IPS DF 6.9 (cell line): ENCODE measurements around the gene PEX7.

Experiments
- DNase-seq: peaks from one replicate; pipeline ENCODE4 v3.0.0-alpha.2; 2013; ENCODE audit warnings: low read depth, low spot score
- H3K27ac ChIP-seq: one replicate; pipeline ENCODE4 v1.5.1; 2013; ENCODE audit warnings: low read length, control low read depth
- H3K27me3 ChIP-seq: 2 replicates; pipeline ENCODE4 v1.6.1; 2013; ENCODE audit warnings: mild to moderate bottlenecking, low read length; ENCODE audit not compliant: control insufficient read depth, insufficient read depth
- H3K36me3 ChIP-seq: 2 replicates; pipeline ENCODE4 v1.6.1; 2013; ENCODE audit warnings: low read length; ENCODE audit not compliant: control insufficient read depth, insufficient read depth
- H3K4me1 ChIP-seq: 2 replicates; pipeline ENCODE4 v1.6.1; 2013; ENCODE audit warnings: low read length; ENCODE audit not compliant: control insufficient read depth, insufficient read depth
- H3K4me3 ChIP-seq: 2 replicates; pipeline ENCODE4 v1.5.1; 2013; ENCODE audit warnings: mild to moderate bottlenecking, low read length
- H3K9me3 ChIP-seq: 2 replicates; pipeline ENCODE4 v1.6.1; 2013; ENCODE audit warnings: low read length, inconsistent platforms; ENCODE audit not compliant: control insufficient read depth, insufficient read depth
- WGBS: extraction: QIAGEN DNeasy Blood & Tissue Kit; methylation state at CpG from one replicate; pipeline ENCODE4 v1.1.7; 2013; ENCODE audit warnings: mixed read lengths, missing lambda C conversion rate; ENCODE audit not compliant: insufficient read length, insufficient coverage; 5-methylcytosine and 5-hydroxymethylcytosine counted together

The PEX7 gene

DNA sequence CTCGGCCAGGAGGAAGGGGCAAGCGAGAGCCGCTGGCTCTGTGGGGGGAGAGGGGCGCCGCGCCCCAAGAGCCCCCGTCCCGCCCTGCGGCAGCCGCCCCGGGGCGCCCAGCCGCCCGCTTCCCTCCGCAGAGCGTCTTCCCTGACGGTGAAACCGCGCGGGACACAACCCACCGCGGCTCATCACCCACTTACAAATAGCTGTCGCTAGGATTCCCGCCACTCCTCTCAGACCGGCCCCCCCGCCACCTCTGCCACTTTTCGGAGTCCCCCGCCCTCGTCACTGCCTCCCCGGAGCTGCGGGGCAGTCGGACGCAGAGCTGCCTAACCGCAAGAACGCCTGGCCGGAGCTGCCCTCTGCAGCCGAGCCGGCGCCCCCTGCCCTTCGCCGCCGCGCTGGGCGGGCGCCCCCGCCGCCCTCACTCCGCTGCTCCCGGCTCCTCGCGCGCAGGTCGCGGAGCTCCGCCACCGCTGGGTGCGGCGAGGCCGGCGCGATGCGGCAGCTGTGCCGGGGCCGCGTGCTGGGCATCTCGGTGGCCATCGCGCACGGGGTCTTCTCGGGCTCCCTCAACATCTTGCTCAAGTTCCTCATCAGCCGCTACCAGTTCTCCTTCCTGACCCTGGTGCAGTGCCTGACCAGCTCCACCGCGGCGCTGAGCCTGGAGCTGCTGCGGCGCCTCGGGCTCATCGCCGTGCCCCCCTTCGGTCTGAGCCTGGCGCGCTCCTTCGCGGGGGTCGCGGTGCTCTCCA, 99.7 kb downstream of the PEX7 start, which contains the start of gene SLC35D3:
Gene SLC35D3 (plus strand): TSS at position 366 of the 749 bp plus-strand sequence. CDS start 128 bp downstream, at position 494.
- H3K36me3 ChIP-seq: no peaks in the 10 kb centered on the region; the same call in 1 of the 2 replicates
- H3K4me3 ChIP-seq: peak within 1 kb of the TSS; percentile 32; the same call in 1 of the 2 replicates
- H3K9me3 ChIP-seq: no peaks in the 10 kb centered on the region
- no peak within 1 kb of the TSS for H3K27ac ChIP-seq
- H3K4me1 ChIP-seq: peaks cover 4% of the 10 kb centered on the region
- no CpG with 5 or more reads among the region's 86 CpGs for WGBS
- H3K27me3 ChIP-seq: peaks cover 32% of the 10 kb centered on the region
- no peak for DNase-seq

DNA sequence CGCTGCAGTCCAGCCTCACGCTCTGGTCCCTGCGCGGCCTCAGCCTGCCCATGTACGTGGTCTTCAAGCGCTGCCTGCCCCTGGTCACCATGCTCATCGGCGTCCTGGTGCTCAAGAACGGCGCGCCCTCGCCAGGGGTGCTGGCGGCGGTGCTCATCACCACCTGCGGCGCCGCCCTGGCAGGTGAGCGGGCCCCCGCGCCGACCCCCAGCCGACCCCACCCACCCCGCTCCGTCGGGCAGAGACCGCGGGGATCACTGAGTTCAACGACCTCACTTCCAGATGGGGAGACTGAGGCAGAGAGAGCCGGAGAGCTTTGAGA, 100.3 kb downstream of the PEX7 start:
- H3K4me1 ChIP-seq: peaks cover 4% of the 10 kb centered on the region
- H3K27me3 ChIP-seq: peaks cover 32% of the 10 kb centered on the region
- no peak overlapping the region for H3K27ac ChIP-seq
- peak overlapping the region; percentile 32; the same call in 1 of the 2 replicates for H3K4me3 ChIP-seq
- no peaks in the 10 kb centered on the region; the same call in 1 of the 2 replicates for H3K36me3 ChIP-seq
- no CpG with 5 or more reads among the region's 29 CpGs for WGBS
- no peaks in the 10 kb centered on the region for H3K9me3 ChIP-seq
- no peak for DNase-seq

DNA sequence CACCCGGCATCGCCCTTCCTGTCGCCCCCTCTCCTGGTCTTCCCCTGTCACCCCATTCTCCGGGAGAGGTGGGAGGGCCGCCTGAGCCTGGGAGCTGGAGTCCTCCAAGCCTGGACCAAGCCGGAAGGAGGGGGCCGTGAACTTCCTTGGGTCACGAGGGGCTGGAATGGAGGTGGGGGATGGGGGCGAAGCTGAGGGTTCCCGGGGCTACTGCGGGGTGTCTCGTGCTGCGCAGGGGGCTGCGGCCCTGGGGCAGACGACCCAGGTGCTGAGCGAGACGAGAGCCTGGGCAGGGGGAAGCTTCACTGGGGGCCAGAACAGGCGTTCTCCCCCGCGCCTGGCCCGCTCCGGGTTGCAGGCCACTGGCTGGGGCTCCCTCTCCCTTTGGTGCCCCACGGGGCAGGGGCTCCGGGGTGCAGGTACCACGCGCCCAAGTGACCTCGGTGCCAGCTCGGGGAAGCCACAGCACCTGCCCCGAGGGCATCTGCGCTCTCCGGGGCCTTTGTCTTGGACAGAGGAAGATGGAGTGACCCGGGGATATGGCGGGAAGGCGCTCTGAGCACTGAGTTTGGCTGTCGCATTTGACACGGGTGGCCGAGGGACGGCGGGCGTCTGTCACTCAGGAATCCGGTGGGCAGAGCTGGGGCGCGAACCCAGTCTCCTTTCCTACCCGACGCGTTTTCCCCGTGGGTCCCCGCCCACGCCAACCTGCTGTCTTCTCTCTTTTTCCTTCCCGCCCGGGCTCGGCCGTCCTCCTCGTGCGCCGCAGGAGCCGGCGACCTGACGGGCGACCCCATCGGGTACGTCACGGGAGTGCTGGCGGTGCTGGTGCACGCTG, 100.9 kb downstream of the PEX7 start:
- DNase-seq: no peak
- H3K9me3 ChIP-seq: no peaks in the 10 kb centered on the region
- peaks cover 4% of the 10 kb centered on the region for H3K4me1 ChIP-seq
- no peak overlapping the region for H3K27ac ChIP-seq
- no peaks in the 10 kb centered on the region; the same call in 1 of the 2 replicates for H3K36me3 ChIP-seq
- no peak overlapping the region for H3K4me3 ChIP-seq
- peaks cover 32% of the 10 kb centered on the region for H3K27me3 ChIP-seq
- no CpG with 5 or more reads among the region's 65 CpGs for WGBS

DNA sequence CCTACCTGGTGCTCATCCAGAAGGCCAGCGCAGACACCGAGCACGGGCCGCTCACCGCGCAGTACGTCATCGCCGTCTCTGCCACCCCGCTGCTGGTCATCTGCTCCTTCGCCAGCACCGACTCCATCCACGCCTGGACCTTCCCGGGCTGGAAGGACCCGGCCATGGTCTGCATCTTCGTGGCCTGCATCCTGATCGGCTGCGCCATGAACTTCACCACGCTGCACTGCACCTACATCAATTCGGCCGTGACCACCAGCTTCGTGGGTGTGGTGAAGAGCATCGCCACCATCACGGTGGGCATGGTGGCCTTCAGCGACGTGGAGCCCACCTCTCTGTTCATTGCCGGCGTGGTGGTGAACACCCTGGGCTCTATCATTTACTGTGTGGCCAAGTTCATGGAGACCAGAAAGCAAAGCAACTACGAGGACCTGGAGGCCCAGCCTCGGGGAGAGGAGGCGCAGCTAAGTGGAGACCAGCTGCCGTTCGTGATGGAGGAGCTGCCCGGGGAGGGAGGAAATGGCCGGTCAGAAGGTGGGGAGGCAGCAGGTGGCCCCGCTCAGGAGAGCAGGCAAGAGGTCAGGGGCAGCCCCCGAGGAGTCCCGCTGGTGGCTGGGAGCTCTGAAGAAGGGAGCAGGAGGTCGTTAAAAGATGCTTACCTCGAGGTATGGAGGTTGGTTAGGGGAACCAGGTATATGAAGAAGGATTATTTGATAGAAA, 101.7 kb downstream of the PEX7 start:
- Histone ChIP-seq H3K36me3 (no peaks in the 10 kb centered on the region; the same call in 1 of the 2 replicates), H3K27me3 (peaks cover 32% of the 10 kb centered on the region), H3K9me3 (no peaks in the 10 kb centered on the region), H3K4me1 (peaks cover 4% of the 10 kb centered on the region), H3K27ac (no peak overlapping the region), H3K4me3 (no peak overlapping the region)
- WGBS: 100% methylated on average over 1 of the region's 40 CpGs
- no peak for DNase-seq

DNA sequence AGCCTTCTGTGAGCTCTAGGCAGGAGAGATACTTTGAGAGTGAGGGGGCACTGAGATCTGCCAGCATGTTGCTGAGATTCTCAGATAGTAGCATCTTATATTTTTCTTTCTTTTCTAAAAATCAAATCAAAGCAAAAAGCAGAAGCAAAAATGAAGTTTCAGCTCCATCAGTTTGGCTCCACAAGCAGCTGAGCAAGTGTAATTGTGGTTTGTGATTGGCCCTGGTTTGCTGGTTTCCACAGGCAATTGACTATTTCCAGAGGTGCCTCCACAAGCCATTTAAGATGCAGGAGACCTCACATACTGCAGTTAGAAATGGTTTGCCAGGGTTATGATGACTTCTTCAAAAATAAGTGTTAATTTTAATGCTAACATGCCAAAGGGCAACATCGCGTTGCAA, 104.0 kb downstream of the PEX7 start:
- no CpG with 5 or more reads among the region's 2 CpGs for WGBS
- Histone ChIP-seq H3K9me3 (no peaks in the 10 kb centered on the region), H3K4me3 (no peak overlapping the region), H3K4me1 (peaks cover 4% of the 10 kb centered on the region), H3K36me3 (no peaks in the 10 kb centered on the region; the same call in 1 of the 2 replicates), H3K27me3 (peaks cover 17% of the 10 kb centered on the region; the same call in 1 of the 2 replicates), H3K27ac (no peak overlapping the region)
- no peak for DNase-seq

DNA sequence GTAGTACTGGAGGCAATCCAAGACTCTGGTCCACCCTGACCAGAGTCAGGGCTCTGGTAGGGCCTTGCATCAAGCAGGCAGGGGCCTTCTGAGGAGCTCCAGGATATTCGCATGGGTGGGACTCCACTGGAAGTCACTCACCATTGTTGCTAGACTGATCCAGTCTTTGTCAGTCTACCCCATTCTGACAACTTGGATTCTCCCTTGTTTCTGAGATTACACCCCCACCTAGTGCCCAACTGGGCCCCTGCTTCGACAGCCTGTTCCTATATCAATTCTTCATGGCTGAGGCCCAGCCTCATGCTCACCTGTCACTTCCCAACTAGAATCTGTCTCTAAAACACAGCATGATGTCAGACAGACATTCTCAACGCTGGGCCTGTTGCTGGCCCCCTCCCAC, 104.9 kb downstream of the PEX7 start:
- no peaks in the 10 kb centered on the region for H3K9me3 ChIP-seq
- no peak overlapping the region for H3K27ac ChIP-seq
- peaks cover 6% of the 10 kb centered on the region for H3K4me1 ChIP-seq
- H3K4me3 ChIP-seq: no peak overlapping the region
- DNase-seq: no peak
- H3K36me3 ChIP-seq: no peaks in the 10 kb centered on the region; the same call in 1 of the 2 replicates
- peaks cover 8% of the 10 kb centered on the region; the same call in 1 of the 2 replicates for H3K27me3 ChIP-seq
- no CpG with 5 or more reads among the region's 3 CpGs for WGBS

DNA sequence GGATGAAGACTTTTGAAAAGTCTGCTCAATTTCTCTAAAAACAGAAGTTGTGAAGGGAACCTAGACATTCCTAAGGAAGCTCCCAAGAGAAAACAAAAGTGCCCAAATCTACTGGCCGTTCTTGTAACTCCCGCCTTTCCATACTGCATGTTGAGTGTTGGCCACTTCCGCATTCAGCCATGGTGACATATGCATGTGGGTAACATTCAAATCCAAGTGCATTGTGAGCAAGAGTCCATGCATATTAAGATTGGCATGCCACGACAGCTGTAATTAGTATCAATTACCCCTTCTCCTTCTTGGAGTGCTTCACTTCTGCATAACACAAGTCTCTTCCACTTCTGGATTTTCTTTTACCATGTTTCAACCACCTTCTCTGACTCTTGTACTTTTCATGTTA, 108.1 kb downstream of the PEX7 start:
- DNase-seq: no peak
- peaks cover 2% of the 10 kb centered on the region; the same call in 1 of the 2 replicates for H3K4me1 ChIP-seq
- WGBS: no CpG with 5 or more reads among the region's 4 CpGs
- H3K9me3 ChIP-seq: no peaks in the 10 kb centered on the region
- H3K4me3 ChIP-seq: no peak overlapping the region
- no peaks in the 10 kb centered on the region for H3K36me3 ChIP-seq
- H3K27me3 ChIP-seq: no peaks in the 10 kb centered on the region
- H3K27ac ChIP-seq: no peak overlapping the region

DNA sequence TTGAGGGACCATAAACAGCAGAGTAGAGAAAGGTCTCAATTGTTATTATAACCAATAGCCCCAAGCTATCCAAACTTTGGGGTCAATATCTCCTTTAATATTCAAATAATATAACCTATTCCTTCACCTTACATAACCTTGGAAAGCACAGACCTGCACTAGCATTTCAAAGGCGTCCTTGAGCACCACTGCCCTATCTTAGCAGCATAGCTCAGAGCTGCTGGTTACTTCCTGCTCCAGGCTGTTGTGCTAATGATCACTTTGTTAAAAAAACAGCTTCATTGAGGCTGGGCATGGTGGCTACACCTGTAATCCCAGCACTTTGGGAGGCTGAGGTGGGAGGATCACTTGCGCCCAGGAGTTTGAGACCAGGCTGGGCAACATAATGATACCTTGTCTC, 110.2 kb downstream of the PEX7 start:
- H3K9me3 ChIP-seq: no peaks in the 10 kb centered on the region
- DNase-seq: no peak
- H3K4me1 ChIP-seq: peaks cover 2% of the 10 kb centered on the region; the same call in 1 of the 2 replicates
- WGBS: no CpG with 5 or more reads among the region's 2 CpGs
- no peaks in the 10 kb centered on the region for H3K36me3 ChIP-seq
- H3K27ac ChIP-seq: no peak overlapping the region
- no peak overlapping the region for H3K4me3 ChIP-seq
- no peaks in the 10 kb centered on the region for H3K27me3 ChIP-seq

DNA sequence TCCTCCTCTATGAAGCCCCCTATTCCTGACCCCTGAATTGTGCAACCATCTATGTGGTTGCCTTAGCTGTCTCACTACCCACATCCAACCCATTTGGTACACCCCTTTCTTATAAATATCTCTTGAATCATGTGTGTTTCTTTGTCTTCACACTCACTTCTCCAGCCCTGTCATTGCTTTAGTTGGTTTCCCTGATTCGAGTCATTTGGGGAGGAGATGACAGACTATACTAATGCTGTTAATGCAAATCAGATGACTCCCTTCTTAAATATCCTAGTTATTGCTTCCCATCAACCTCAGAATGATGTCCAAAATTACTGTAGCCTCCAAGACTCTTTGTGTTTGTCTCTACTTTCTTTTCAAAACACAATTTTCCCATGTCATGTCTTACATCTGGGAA, 122.7 kb downstream of the PEX7 start:
- WGBS: no CpG with 5 or more reads among the region's 1 CpG
- no peak for DNase-seq
- no peak overlapping the region for H3K4me3 ChIP-seq
- H3K27me3 ChIP-seq: no peaks in the 10 kb centered on the region
- no peaks in the 10 kb centered on the region for H3K9me3 ChIP-seq
- no peaks in the 10 kb centered on the region for H3K4me1 ChIP-seq
- H3K27ac ChIP-seq: no peak overlapping the region
- H3K36me3 ChIP-seq: no peaks in the 10 kb centered on the region

DNA sequence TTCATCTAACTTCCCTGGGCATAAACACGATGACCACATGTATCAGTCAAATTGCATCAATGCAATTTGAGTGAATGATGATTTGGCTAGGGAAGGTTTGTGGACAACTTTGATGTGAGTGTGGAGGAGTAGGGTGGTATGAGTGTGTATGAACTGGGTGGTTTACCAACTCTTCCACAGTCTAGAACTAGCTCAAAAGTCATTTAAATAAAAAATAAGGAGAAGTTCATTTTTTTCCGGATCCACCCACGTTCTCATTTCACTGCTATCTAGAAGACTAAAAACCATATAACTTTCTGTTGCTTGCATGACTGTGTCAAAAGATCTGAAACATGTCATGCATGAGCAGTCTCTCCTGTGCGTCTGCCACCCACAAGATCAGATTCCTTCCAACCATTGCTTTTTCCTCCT, 123.3 kb downstream of the PEX7 start:
- no peak for DNase-seq
- WGBS: no CpG with 5 or more reads among the region's 4 CpGs
- Histone ChIP-seq H3K36me3 (no peaks in the 10 kb centered on the region), H3K4me3 (no peak overlapping the region), H3K27me3 (no peaks in the 10 kb centered on the region), H3K27ac (no peak overlapping the region), H3K4me1 (no peaks in the 10 kb centered on the region), H3K9me3 (no peaks in the 10 kb centered on the region)
